HL-60 (cell line): ENCODE data around the gene CYSLTR2.

ENCODE experiments used
- DNase-seq, 2 experiments: peaks; one replicate each; pipeline ENCODE4 v3.0.0-alpha.2; 2010 to 2020; ENCODE audit warnings: low read depth in 1 of 2, low spot score in 1 of 2
- H3K27ac ChIP-seq: fragments of 250-450 bp; sonication (Bioruptor Pico); replicated peaks from 2 replicates; pipeline ENCODE4 v1.5.1; 2020; ENCODE audit warnings: mild to moderate bottlenecking, moderate library complexity
- H3K27me3 ChIP-seq: fragments of 250-450 bp; sonication (Bioruptor Pico); 2 replicates; pipeline ENCODE4 v1.5.1; 2021; ENCODE audit warnings: mild to moderate bottlenecking, moderate library complexity; ENCODE audit not compliant: insufficient read depth, poor library complexity, severe bottlenecking
- H3K4me3 ChIP-seq: replicated peaks from 2 replicates; pipeline ENCODE4 v1.5.1; 2011; ENCODE audit warnings: mild to moderate bottlenecking, control low read depth, low read length; ENCODE audit not compliant: insufficient read depth
- GABPA ChIP-seq: IDR thresholded peaks from 2 replicates; pipeline ENCODE4 v1.6.1; 2012; ENCODE audit warnings: low read depth
- POLR2AphosphoS5 ChIP-seq: IDR thresholded peaks from 2 replicates; pipeline ENCODE4 v1.6.1; 2012; ENCODE audit warnings: low read depth
- SPI1 ChIP-seq: IDR thresholded peaks from 2 replicates; pipeline ENCODE4 v1.6.1; 2012; ENCODE audit warnings: low read depth, mild to moderate bottlenecking, borderline replicate concordance
- TF ChIP-seq, protein P1 (sequence below): IDR thresholded peaks from 2 replicates; pipeline ENCODE4 v1.6.1; 2012; ENCODE audit warnings: low read depth; ENCODE audit not compliant: insufficient replicate concordance
- TF ChIP-seq, protein P2 (sequence below): IDR thresholded peaks from one replicate; pipeline ENCODE4 v1.5.1; 2011; ENCODE audit warnings: low read length, control low read depth, inconsistent platforms; ENCODE audit not compliant: insufficient read depth

Gene CYSLTR2

DNA sequence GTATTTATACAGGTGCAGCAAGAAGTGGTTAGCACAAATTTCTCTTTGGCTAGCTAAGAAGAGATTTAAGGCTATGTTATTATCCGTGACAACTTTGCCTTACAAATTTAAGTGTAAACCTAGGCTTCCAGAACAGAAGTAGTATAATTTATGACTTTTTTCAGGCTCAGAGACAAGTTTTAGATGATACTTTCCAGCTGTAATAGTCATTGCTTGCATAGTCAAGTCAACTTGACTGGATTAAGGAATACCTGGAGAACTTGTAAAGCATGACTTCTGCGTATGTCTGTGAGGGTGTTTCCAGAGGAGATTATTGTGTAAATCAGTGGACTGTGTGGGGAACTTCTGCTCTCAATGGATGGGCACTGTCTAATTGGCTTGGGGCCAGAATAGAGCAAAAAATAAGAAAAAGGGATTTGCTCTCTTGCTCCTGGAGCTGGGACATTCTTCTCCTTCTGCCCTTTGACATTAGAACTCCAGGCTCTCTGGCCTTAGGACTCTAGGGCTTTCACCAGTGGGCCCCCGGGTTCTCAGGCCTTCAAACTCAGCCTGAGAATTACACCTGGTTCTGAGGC is 33.0 kb downstream of the CYSLTR2 start:
- no peak for DNase-seq
- TF ChIP-seq, protein P1, sequence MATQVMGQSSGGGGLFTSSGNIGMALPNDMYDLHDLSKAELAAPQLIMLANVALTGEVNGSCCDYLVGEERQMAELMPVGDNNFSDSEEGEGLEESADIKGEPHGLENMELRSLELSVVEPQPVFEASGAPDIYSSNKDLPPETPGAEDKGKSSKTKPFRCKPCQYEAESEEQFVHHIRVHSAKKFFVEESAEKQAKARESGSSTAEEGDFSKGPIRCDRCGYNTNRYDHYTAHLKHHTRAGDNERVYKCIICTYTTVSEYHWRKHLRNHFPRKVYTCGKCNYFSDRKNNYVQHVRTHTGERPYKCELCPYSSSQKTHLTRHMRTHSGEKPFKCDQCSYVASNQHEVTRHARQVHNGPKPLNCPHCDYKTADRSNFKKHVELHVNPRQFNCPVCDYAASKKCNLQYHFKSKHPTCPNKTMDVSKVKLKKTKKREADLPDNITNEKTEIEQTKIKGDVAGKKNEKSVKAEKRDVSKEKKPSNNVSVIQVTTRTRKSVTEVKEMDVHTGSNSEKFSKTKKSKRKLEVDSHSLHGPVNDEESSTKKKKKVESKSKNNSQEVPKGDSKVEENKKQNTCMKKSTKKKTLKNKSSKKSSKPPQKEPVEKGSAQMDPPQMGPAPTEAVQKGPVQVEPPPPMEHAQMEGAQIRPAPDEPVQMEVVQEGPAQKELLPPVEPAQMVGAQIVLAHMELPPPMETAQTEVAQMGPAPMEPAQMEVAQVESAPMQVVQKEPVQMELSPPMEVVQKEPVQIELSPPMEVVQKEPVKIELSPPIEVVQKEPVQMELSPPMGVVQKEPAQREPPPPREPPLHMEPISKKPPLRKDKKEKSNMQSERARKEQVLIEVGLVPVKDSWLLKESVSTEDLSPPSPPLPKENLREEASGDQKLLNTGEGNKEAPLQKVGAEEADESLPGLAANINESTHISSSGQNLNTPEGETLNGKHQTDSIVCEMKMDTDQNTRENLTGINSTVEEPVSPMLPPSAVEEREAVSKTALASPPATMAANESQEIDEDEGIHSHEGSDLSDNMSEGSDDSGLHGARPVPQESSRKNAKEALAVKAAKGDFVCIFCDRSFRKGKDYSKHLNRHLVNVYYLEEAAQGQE, result no peak
- TF ChIP-seq, protein P2, sequence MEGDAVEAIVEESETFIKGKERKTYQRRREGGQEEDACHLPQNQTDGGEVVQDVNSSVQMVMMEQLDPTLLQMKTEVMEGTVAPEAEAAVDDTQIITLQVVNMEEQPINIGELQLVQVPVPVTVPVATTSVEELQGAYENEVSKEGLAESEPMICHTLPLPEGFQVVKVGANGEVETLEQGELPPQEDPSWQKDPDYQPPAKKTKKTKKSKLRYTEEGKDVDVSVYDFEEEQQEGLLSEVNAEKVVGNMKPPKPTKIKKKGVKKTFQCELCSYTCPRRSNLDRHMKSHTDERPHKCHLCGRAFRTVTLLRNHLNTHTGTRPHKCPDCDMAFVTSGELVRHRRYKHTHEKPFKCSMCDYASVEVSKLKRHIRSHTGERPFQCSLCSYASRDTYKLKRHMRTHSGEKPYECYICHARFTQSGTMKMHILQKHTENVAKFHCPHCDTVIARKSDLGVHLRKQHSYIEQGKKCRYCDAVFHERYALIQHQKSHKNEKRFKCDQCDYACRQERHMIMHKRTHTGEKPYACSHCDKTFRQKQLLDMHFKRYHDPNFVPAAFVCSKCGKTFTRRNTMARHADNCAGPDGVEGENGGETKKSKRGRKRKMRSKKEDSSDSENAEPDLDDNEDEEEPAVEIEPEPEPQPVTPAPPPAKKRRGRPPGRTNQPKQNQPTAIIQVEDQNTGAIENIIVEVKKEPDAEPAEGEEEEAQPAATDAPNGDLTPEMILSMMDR, result no peak
- TF ChIP-seq SPI1, result no peak
- TF ChIP-seq POLR2AphosphoS5, result no peak
- no peak for TF ChIP-seq GABPA
- H3K27ac ChIP-seq, result no peak overlapping the region
- no peak overlapping the region for H3K4me3 ChIP-seq
- no peaks in the 10 kb centered on the region for H3K27me3 ChIP-seq

DNA sequence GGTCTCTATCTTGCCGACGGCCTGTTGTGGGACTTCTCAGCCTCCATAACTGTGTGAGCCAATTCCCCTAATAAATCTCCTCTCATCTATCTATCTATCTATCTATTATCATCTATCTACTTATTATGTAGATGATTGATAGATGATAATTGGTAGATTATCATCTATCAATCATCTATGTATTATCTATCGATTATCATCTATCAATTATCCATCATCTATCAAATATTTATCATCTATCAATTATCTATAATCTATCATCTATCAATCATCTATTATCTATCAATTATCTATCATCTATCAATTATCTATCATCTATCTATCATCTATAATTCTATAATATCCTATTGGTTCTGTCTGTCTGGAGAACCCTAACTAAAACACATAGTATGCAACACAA is 33.5 kb downstream of the CYSLTR2 start:
- no peak overlapping the region for H3K4me3 ChIP-seq
- H3K27me3 ChIP-seq, result no peaks in the 10 kb centered on the region
- no peak for DNase-seq
- TF ChIP-seq SPI1, result no peak
- TF ChIP-seq, protein P1, result no peak
- no peak for TF ChIP-seq GABPA
- no peak for TF ChIP-seq POLR2AphosphoS5
- TF ChIP-seq, protein P2, result no peak
- H3K27ac ChIP-seq, result no peak overlapping the region

DNA sequence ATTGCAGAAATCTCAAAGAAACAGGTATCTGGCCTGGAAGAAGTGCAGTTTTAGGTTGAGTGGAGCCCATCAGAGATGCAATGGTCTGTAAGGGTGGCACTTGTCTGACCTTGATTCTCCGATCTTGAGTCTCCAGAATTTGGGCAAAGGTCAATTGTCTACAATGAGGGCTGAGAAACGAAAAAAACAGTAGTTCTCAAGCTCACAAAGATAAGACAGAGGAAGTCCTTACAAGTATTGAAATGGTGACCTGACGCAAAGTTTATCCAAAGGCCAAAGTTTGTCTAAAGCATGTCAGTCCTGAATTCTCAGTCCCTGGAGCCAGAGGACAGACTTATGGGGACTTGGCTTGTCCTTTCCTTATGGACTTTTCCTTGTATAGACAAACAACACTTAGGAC is 40.3 kb downstream of the CYSLTR2 start:
- no peak overlapping the region for H3K4me3 ChIP-seq
- no peaks in the 10 kb centered on the region for H3K27me3 ChIP-seq
- no peak for DNase-seq
- TF ChIP-seq, protein P1, result no peak
- TF ChIP-seq, protein P2, result no peak
- TF ChIP-seq POLR2AphosphoS5 (no peak), GABPA (no peak), SPI1 (no peak)
- no peak overlapping the region for H3K27ac ChIP-seq
